Stimulated activated CD8-positive, alpha-beta memory T cell treated with anti-CD3 and anti-CD28 coated beads, Interleukin-4, amount 100 ng/mL, for 4 hours (primary cell): ENCODE results near the gene ZFP36L2.
A peak's percentile ranks its signal among the peaks of the same experiment; 100 is the strongest.

Experiments
- DNase-seq, 2 donors: peaks; one replicate each; pipeline ENCODE4 v3.0.0-alpha.2; 2020; ENCODE audit warnings: low read depth in 2 of 2, low spot score in 1 of 2

The ZFP36L2 gene

DNA sequence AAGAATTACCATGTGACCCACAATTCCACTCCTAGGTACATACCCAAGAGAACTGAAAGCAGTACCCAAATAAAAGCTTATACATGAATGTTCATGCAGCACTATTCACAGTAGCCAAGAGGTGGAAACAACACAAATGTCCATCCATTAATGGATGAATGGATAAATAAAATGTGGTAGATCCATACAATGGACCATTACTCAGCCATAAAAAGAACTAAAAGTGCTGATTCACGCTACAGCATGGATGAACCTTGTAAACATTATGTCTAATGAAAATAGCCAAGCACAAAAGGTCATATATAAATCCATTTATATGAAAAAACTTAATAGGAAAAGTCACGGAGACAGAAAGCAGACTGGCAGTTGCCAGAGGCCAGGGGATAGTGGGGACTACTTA is 23.6 kb upstream of the ZFP36L2 start:
- no peak for DNase-seq

DNA sequence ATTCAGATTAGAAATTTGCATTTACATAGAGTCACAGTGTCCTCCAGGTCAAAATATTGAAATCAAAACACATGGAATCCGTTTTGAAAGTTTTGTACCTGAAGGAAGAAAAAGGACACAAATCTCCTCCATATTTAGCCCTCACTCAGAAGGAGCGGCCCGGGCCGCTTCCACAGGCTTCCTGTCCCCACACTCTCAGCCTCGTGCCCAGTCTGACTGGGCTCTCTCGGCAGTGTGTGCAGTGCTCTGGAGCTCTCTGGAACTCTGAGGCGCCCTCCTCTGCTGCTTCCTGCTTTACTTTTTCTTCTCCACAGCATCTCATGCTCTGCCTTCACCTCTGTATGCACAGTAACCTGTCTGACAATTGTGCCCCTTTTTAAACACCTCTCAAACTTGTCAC is 22.2 kb upstream of the ZFP36L2 start:
- DNase-seq, result no peak

GRCh38 chr2:43246641-43247040 is 20.2 kb upstream of the ZFP36L2 start:
- no peak for DNase-seq

- no peak for DNase-seq
Observed at GRCh38 chr2:43241558-43241957, 15.2 kb upstream of the ZFP36L2 start.

DNA sequence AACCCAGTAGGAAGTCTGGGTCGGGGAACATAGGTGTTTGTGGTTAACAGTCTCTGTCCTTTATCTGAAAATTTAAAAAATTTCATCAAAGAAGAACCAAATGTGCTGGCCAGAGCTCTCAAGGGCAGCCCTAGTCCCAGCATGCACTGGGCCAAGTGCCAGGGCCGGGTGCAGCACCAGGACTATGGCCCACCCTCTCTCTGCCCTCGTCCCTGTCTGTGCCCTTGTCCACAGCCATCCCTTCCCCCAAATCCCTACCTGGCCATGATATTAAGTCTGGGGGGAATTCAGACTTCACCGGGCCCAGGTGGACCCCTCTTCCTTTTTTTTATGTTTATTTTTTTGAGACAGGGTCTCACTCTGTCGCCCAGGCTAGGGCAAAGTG is 14.4 kb upstream of the ZFP36L2 start:
- no peak for DNase-seq

GRCh38 chr2:43239981-43240765 is 13.8 kb upstream of the ZFP36L2 start:
- DNase-seq, result no peak

- no peak for DNase-seq
Observed at GRCh38 chr2:43238813-43239212, 12.4 kb upstream of the ZFP36L2 start.

- no peak for DNase-seq
Observed at GRCh38 chr2:43238176-43238575, 11.8 kb upstream of the ZFP36L2 start.

GRCh38 chr2:43233218-43234212 is 7.1 kb upstream of the ZFP36L2 start:
- DNase-seq, result no peak

DNA sequence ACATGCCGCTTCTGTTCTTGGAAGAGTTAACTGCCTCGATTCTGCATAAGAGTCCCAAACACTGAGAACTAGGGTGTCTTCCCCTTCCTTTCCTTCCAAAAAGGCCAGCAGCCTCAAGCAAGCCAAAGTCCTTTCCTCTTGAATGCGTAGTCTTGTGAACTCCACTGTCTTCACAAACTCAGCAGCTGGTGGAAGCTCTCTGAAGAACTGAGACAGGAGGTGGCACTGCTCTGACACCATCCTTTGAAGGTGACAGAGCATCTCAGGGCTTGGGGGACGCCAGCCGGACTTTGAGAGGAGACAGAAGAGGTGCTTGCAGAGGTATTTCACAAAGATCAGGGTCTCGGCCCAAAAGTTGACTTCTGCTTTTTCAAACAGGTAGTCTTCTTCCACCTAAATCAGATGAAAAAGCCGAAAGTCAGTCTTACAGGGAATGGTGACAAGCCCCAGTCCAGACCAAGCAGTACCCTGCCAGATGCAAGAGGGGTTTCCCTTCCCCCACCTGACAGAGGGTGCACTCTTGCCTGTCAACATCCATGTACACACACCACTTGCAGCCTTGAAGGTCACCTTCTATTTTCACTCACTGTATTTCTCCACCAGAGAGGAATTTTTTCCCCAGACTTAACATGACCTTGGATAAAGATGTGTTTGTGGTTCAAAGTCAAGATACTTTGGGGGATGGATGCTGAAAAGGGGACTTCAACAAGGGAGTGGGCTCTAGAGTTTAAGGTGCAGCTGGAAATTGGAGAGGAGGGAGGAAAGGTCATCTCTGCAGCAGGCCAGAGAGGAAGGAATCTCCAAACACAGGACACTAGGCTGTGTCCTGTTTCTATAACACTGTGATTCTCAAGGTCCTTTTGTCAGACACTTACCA is 4.8 kb upstream of the ZFP36L2 start:
- DNase-seq, result no peak

DNA sequence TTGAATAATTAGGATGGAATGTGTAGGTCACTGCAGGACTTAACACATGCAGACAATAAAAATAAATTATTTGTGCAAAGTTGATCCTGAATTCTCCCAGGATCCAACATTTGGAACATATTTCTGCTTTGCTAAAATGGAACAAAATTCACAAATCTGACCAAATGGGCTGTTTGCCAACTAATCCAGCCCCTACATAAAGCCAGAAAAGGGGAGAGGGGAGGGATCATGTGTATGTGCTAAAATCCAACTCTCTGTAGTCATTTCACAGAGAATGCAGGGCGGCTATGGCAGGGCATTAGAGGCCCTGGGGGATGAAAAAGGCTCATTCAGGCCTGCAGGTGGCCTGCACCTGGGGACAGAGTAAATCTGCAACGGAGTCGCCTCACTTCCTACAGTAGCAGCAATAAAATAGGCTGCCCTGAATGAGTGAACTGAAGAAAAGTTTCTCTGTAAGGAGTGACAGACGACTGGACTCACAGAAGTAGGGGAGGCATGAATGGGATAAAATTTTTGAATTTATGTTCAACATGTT is 4.0 kb upstream of the ZFP36L2 start:
- no peak for DNase-seq

DNA sequence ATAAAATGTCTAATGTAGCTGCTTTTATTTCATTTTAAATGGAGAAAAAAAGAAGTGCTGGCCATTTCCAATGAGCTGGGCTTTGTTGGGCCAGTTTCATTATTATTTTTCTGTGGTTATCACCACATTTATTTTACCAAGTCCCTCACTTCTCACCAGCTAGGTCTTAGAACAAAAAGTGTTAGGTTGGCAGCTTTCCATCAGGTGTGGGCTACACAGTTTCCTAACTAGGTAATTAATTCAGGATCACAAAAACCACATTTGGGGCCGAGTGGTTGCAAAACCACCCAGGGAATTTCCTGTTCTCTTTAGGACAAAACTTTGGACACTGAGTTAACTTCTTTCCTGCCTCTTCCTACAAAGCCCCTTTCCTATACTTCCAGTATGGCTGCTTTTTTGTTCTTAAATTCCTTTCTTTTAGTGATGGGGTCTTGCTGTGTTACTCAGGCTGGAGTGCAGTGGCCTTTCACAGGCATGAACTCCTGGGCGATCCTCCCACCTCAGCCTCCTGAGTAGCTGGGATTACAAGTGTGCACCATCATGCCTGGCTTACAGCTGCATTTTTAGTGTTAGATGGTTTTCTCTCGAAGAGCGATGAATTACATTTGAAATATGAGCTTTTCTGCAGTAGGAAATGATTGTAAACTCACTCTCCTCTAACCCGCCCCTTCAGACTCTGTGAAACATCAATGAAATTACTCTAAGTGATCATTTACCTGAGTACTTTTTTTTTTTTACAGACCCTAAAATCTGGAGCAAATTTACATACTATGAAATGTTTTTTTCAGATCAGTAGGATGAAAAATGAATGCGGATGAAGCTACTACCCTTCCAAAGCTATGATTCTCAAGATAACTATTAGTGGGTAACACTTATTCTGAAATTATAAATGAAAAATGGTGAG is 2.6 kb upstream of the ZFP36L2 start:
- no peak for DNase-seq

GRCh38 chr2:43228321-43228751 is 1.9 kb upstream of the ZFP36L2 start:
- no peak for DNase-seq

- no peak for DNase-seq
Observed at GRCh38 chr2:43227830-43228281, 1.4 kb upstream of the ZFP36L2 start.

DNA sequence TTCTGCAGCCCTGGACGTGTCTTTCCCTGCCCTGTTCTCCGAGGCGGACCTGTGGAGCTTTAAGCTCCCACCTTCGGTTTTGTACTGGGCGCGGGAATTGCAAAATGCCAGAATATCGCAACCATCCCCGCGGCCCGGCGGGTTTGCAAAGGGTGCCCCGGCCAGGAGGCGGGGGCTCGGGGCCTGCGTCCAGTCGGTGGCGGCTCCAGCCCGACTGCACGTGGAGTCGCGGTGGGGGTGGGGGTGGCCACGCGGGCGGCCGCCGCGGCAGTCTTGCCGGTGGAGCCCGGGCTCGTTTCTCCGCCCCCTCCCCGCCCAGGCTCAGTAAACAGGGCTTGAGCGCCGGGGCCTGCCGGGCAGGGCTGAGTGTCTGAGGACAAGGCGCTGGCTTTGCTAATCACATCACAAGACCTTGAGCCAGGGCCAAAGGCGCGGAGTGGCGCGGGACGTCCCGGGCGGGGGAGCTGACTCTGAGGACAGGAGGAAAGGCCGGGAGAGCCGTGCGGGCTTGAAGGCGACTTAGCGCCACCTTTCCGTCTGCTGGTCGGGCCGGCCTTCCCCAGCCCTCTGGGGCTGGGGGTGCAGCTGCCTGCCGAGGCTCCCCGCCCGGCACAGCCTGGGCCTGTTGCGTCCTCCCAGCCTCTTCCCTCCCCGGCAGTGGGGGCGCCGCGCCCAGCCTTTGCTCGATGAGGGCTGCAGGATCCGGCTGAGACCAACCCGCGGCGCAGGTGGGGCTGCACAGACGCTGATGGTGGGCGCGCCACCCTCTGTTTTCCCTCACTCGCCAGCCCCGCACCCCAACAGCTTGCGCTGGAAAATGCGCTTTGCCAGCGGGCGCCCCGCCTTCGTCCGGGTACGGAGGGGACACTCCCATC is 786 bp upstream of the ZFP36L2 start:
- DNase-seq, result peak; percentile 34 to 51

- peak in 1 of 2 donors; percentile 55 for DNase-seq
Observed at GRCh38 chr2:43225788-43226557, 433 bp downstream of the ZFP36L2 start.

- peak in 1 of 2 donors; percentile 33 for DNase-seq
Observed at GRCh38 chr2:43225093-43225787, 1.2 kb downstream of the ZFP36L2 start.
